Effector CD4-positive, alpha-beta T cell (primary cell): ENCODE measurements around the gene RNF125.
"Not testable (repeated sequence)": the region's sequence is repeated elsewhere in the genome, so short reads cannot be mapped to it uniquely, and the experiment has no call there.

Source experiments
- DNase-seq: peaks from one replicate; pipeline ENCODE4 v3.0.0-alpha.2; 2020
- total RNA-seq: gene quantifications from one replicate; lab custom pipeline; 2026; lab: John Stamatoyannopoulos, UW

RNF125 gene
- total RNA-seq = 132 reads per million, percentile 87 among the genes with 10 or more reads in this experiment

DNA sequence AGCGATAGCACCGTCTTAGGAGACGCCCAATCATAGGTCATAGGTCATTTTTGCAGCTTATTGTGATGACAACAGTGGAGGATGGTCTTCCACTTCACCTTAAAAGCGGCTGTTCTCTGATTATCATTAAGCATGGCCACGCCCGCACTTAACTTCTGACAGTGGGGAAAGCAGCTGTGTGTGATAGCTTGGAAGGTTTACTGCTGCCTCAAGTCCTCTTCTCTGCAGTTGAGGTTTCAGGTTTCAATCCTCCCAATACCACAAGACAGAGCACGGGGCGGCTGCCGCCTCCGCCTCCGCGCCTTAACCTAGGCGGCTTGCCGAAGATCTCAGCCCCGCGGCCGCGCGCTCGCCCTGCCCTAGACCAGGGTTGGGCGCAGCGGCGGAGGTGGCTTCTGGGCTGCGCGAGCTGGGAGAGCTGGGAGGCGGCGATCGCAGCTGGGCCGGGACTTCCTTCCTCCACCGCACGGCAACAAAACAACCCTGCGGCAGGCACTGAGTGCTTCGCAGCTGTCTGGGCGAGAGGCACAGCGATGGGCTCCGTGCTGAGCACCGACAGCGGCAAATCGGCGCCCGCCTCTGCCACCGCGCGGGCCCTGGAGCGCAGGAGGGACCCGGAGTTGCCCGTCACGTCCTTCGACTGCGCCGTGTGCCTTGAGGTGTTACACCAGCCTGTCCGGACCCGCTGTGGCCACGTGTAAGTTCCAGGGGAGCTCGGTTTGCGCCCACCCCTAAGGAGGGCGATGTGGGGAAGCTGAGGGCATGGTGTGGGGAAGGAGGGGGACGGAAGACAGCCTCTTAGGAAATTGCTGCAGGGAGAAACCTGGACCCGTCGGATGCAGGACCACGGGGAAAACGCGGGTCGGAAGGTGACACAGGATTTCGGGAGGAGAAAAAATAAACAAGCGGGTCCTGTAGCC is at the start of gene RNF125:
Gene RNF125 (plus strand): TSS at position 495 of the 920 bp plus-strand sequence. CDS start 39 bp downstream, at position 534.
- DNase-seq = peak; percentile 79

DNA sequence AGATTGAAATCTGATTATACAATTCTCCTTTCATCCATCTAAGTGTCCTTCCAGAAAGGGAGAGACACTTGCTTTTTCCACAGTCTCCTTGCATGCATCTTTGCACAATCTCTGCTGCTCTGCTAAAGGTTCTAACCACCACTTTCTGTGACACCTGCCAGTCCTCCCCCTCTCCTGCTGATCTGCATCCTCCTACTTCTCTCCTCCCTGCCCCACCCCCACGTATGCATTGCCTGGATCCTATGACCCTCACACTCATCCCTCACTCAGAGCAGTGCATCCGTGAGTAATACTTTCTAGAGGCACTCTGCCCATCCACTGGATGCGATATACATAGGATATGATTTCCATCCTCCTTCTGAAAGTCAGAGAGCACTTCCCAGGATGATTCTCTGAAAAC is 48.0 kb upstream of the RNF125 start:
- no peak for DNase-seq

DNA sequence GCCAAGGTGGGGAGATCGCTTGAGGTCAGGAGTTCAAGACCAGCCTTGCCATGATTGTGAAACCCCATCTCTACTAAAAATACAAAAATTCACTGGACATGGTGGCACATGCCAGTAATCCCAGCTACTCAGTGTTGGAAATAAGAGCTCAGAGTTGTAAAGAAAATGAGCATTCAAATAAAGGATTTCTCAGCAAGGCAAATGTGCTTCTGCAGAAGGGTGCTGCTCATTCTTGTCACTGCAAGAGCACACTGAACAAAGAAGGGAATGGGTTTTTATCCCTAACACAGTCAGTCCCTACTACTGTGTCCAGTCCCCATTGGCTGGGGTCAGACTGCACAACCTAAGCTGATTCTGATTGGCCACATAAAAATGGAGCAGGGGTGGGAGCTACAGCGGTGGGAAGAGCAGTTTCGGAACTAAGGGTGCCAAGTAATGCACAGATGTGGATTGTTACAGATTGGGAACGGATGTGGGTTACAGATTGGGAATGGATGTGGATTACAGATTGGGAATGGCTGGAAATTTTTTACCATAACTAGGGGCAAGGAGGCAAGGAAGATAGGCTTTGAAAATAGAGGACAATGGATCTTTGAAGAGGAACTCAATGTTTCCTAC is 44.6 kb upstream of the RNF125 start:
- no peak for DNase-seq

DNA sequence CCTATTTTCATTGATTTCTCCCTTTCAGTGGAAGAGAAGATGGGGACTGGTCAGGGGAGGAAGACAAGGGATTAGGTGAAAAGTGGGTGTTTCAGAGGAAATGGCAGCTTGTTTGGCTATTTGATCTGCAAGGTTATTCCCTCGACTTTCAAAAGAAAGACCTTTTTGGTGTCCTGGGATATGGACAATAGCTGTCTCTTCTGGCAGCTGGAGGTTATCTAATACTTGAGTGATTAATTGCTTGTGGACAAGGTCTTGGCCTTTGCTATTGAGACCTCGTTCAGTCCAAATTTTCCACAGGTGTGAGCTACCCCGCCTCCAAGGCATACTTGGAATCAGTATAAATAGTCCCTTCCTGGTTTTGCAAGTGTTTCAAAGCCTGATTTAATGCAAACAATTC is 42.4 kb upstream of the RNF125 start:
- DNase-seq = no peak

DNA sequence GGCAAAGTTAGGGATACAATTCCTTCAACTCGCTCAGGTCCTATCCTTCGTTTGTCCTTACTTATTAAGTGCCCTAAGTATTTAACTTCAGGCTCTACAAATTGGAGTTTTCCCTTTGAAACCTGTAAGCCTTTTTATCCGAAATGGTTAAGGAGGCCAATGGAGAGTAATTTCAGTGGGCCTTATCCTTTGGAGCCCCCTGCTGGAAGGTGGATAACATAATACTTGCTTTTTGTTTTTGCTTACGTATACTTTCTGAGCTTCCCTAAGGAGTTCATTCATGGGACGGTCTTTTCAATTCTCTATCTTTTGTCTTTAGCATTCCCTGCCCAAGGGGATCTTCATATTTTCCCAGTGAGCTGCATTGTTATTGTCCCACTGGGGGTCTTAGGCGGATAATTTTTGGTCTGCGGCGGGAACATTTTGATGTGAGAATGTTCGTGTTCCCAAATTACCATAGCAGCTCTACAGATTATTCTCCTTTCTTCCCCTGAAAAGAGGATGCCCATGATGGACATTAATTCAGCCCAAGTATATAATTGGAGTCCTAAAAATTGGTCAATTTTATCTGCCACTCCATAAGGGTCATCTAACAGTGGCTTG is 41.3 kb upstream of the RNF125 start:
- DNase-seq = peak; percentile 20

DNA sequence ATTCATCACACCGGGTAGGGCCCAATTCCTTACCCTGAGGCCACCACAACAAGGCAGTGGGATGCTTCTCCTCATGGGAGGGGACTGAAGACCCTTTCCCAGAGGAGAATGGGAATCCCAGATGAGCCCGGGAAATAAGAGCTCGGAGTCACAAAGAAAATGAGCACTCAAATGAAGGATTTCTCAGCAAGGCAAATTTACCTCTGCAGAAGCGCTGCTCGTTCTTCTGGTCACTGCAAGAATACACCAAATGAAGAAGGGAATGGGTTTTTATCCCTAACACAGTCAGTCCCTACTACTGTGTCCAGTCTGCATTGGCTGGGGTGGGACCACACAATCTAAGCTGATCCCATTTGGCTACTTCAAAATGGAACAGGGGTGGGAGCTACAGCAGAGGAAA is 40.0 kb upstream of the RNF125 start:
- no peak for DNase-seq

DNA sequence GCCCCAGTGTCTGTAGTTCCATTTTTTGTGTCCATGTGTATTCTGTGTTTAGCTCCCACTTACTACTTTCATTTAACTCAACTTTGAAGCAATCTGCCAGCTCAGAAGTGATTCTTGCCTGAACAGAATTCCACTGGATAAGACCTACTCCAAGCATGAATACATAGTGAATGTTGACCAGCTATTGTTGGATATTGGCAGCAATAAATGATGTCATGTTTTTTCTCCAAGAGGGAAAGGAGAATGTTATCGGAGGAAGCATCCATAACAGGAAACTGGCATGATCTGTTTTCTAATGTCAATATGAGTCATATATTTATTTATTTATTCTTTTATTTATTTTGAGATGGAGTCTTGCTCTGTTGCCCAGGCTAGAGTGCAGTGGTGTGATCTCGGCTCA is 38.9 kb upstream of the RNF125 start:
- no peak for DNase-seq

DNA sequence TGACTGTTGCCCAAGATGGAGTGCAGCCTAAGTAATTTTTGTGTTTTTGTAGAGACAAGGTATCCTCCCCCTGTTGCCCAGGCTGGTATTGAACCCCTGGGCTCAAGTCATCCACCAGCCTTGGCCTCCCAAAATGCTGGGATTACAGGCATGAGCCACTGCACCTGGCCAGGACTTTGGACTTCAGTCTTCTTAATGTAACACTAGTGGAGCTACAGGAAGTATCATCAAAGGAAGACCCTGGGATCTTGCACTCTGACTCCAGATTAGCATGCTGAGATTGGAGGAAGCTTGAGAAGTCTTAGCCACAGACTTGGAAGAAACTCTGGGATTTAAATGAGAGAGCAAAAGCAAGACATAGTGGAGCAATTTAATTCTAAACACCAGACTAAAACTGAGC is 37.8 kb upstream of the RNF125 start:
- no peak for DNase-seq

DNA sequence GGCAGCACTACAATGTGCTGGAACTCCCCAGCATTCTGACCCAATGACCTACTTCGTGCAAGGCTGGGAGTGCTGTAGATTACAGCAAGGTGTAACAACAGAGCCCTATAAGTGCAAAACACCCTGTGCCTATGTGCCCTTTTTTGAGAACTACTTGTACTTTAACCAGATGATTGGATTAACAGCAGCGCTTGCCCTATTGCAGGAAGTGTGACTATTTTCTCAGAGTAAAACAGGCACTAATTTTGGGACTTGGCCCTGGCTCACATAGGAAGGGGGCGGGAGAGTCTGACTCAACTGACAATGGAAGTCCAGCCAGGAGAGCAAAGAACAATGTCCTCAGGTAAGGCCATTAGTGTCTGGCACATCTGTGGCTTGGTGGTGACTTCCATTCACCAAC is 35.6 kb upstream of the RNF125 start:
- no peak for DNase-seq

DNA sequence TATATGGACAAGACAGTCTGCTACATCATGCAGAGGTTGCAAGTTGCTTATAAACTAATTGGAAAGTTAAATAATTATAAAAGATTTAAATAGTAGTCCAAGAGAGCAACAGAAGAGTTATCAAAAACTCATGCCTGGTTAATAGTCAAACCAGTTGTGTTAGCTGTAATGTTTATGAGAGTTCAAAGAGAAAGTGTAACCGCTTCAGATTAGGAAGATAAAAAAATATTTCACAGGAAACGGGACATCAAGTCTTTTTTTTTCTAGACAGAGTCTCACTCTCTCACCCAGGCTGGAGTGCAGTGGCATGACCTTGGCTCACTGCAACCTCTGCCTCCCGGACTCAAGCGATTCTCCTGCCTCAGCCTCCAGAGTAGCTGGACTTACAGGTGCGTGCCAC is 34.6 kb upstream of the RNF125 start:
- DNase-seq = no peak

DNA sequence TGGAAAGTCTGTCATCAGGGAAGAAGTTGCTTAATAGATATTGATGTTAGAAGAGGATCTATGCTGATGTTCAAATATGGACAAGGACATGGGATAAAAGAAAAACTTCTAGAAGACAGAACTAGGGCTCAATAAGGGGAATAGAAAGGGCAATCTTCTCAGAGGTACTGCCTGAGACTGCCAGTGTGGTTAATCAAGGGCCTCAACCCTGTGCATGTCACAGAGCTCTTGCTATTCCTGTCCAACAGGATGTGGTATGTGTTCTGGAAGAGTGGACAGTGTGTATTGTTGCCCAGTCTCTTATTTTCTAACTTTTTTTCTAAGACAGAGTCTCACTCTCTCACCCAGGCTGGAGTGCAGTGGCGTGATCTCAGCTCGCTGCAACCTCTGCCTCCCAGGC is 27.8 kb upstream of the RNF125 start:
- DNase-seq = no peak

DNA sequence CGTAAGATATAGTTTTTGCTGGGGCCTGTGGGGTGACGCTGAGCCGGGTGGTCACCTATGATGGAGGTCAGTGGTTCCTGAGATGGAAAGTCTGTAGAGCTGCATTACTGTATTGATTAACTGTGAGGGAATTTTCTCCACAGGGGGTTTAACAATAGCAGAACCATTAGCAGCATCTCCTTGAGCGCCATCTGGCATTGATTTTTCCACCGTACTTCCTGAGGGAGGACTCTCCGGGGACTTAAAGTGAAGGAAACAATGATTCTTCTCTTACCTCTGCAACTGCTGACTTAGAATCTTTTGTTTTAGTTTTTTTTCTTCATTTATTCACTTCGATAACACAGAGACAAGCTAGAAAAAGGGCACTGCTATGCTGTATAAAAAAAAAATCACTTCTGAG is 22.6 kb upstream of the RNF125 start:
- DNase-seq = no peak

DNA sequence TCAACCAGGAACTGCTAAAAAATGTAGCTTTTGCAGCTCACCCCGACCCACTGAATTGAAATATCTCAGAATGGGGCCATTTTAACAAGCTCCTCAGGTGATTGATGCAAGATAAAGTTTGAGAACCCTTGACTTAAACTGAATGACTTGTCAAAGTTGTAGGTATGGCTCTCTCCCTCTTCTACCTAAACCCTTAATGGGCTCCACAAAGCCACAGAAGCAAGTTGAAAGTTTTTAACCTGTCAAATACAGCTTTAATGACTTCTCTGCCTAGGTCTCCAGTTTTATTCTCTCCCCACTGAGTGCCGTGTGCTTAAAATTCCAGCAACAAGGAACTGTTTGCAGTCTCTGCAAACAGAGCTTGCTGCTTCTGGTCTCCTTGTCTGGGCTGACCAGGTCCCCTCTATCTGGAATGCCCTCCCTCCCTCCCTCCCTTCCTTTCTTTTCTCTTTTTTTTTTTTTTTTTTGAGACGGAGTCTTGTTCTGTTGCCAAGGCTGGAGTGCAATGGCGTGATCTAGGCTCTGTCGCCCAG is 19.7 kb upstream of the RNF125 start:
- no peak for DNase-seq

DNA sequence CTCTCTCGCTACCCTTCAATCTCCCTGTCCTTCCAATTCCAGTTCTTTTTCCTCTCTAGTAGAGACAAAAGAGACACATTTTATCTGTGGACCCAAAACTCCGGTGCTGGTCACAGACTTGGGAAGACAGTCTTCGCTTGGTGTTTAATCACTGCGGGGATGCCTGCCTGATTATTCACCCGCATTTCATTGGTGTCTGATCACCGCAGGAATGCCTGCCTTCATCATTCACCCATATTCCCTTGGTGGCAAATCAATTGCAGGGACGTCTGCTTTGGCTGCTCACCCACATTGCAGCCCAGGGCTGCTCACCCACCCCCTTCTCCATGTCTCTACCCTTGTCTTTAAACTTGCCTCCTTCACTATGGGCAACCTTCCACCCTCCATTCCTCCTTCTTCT is 17.5 kb upstream of the RNF125 start:
- not testable (repeated sequence) for DNase-seq

DNA sequence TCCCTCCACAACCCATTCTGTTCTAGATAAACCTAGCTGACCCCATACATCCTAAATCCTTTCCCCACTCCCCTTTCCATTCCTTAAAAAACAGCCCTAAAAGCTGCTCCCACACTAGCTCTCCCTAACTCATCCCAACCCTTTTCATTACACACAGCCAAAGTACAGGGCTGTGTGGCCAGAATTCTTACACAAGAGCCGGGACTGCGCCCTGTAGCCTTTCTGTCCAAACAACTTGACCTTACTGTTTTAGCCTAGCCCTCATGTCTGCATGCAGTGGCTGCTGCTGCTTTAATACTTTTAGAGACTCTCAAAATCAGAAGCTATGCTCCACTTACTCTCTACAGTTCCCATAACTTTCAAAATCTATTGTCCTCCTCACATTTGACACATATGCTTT is 14.8 kb upstream of the RNF125 start:
- DNase-seq = not testable (repeated sequence)

DNA sequence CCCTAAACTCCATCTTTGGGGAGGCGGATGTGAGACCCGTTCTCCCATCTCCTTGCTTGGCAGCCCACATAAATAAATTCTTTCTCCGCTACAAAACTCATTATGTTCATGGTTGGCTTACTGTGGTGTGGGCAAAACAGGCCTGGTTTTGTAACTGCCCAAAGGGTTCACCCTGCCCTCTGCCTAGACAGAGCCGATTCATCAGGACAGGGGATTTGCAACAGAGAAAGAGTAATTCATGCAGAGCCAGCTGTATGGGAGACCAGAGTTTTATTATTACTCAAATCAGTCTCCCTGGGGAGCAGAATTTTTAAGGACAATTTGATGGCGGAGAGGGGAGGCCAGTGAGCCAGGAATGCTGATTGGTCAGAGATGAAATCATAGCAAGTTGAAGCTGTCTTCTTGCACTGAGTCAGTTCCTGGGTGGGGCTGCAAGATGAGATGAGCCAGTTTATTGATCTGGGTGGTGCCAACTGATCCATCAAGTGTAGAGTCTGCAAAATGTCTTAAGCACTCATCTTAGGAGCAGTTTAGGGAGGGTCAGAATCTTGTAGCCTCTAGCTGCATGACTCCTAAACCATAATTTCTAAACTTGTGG is 8.4 kb upstream of the RNF125 start:
- DNase-seq = no peak

DNA sequence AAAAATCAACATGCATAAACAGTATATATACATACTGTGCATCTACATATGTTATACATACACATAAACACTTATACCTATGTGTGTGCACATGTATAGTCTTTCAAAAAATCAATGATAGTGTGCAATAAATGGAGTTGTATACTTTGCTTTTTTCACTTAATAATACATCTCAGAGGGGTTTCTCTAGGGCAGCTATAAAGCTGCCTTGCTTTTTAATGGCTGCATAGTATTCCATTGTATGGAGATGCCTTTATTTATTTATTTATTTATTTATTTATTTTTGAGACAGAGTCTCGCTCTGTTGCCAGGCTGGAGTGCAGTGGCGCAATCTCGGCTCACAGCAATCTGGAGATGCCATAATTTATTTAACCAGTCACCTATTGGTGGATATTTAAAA is 7.4 kb upstream of the RNF125 start:
- DNase-seq = no peak

DNA sequence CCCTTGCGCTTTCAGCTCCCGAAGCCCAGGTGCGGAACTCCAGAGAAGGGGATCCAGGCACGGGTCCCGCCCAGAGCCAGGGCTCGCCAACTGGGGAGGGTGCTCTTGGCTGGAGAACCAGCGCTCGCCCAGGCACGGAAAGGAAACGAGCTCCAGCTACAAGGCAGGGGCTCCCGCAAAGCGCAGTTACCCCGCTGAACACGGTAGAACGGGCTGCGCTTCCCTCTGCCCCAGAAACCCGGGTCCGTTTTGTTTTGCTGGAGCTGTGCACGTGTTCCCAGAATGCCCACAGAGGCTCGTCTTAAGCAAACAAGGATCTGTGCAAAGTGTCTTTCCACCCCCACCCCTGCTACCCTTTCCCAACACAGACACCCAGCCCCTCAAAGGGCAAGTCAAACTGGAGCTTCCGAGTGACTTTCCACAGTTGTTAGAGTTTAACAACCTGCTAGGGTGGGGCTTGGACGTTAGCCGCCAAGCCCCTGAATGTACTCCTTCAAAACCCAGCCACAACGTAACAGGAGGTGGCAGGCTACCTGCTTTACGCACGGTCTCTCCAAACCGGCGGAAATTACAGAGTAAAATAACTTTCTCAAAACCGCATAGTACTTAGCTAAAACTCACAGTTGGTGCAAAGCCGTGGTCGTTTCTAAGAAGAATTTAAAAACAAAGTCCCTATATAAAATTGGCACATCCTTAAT is 775 bp downstream of the RNF125 start:
- DNase-seq = peak; percentile 53

DNA sequence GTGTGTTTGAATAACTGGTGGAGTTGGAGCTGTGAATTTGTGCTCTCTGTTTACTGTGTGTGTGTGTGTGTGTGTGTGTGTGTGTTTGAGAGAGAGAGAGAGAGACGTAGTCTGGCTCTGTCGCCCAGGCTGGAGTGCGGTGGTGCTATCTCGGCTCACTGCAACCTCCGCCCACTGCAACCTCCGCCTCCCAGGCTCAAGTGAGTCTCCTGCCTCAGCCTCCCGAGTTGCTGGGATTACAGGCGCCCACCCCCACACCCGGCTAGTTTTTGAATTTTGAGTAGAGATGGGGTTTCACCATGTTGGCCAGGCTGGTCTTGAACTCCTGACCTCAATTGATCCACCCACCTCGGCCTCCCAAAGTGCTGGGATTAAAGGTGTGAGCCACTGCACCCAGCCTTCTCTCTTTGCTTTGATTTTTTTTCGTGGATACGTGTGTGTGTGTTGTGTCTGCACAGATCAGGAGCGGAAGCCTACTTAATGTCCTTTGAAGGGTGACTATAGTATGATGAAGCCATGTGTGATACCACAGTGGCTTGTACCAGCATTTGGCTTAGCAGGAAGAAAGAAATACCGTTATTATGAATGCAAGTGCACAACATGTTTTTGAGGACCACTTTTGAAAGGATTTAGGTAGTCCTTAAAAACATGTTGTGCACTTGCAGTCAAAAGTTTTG is 1.5 kb downstream of the RNF125 start:
- DNase-seq = peak; percentile 33

DNA sequence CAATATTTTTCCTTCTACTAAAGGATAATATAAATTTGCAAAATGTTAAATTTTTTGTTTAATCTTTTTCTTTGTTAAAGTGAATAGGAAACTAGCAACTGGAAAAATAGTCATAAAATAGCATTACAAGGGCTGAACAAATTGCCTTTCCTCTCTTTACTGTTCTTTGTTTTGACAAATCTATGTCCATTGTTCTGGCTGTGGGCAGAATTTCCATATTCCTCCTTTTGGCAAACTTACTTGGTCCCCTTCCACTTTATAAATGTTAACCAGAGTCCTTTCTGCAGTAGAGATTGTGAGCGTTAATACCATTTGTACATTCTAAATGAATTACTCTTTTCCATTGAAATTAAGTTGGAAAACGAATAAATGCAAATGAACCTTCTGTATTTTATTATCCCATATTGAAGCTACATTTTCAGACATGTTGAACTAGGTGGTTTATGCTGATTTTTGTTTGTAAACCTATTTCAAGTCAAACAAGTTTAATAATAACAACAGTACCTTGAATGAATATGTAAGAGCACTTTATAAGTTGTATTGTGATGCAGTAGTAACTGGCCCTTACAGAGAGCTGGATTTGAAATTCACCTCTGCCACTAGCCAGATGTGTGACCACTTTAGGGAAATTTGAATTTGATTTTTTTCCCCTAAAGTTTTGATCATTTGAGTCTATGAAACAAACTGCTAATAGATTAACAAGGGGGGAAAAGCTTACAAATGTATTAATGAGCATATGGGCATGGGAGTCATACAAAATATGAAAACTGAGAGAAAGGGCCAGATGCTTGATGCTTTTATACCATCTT is 3.3 kb downstream of the RNF125 start:
- no peak for DNase-seq

DNA sequence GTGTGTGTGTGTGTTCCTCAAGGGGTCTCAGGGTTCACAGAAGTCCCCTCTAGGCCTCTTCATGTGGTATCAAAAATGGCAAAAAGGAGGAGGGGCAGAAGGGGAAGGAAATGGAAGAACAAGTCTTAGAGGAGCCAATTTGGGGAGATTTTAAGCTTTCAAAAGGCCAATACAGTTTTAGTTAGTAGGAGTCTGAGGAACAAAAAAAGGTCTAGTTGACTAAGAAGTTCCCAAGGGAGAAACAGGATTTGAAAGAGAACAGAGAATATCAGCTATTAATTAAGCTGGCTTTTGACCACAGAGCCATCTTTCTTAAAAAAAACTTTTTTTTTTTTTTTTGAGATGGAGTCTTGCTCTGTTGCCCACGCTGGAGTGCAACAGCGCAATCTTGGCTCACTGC is 7.1 kb downstream of the RNF125 start:
- no peak for DNase-seq
